NT2/D1 (cell line): ENCODE data around the gene TLCD1.

Experiments
- SUZ12 ChIP-seq: IDR thresholded peaks from 2 replicates; pipeline ENCODE4 v1.6.1; 2011; ENCODE audit not compliant: insufficient read length, insufficient read depth; ENCODE audit errors: extremely low read depth
- YY1 ChIP-seq: IDR thresholded peaks from 2 replicates; pipeline ENCODE4 v1.6.1; 2011; ENCODE audit not compliant: insufficient read length, insufficient read depth
- ZNF274 ChIP-seq: IDR thresholded peaks from 2 replicates; pipeline ENCODE4 v1.6.1; 2011; ENCODE audit warnings: mild to moderate bottlenecking, low read depth, low read length

- no peak for TF ChIP-seq ZNF274
- TF ChIP-seq YY1, result no peak
- no peak for TF ChIP-seq SUZ12
Observed at GRCh38 chr17:28763804-28764266, 37.8 kb upstream of the TLCD1 start.
